PFSK-1 (cell line): Measurements from ENCODE around the gene TMEM244.

Source experiments
- FOXP2 ChIP-seq: optimal IDR thresholded peaks from 2 replicates; pipeline ENCODE3; 2011; ENCODE audit warnings: borderline replicate concordance, control low read depth, inconsistent platforms; ENCODE audit not compliant: insufficient read depth; ENCODE audit errors: extremely low read length, extremely low read depth
- POLR2AphosphoS5 ChIP-seq: IDR thresholded peaks from 2 replicates; pipeline ENCODE4 v1.6.1; 2012; ENCODE audit warnings: low read depth, mild to moderate bottlenecking, control low read depth, low read length, moderate library complexity
- SIN3A ChIP-seq: IDR thresholded peaks from 2 replicates; pipeline ENCODE4 v1.6.1; 2012; ENCODE audit warnings: mild to moderate bottlenecking, low read length, moderate library complexity, borderline replicate concordance; ENCODE audit not compliant: insufficient read depth
- TAF1 ChIP-seq: IDR thresholded peaks from 2 replicates; pipeline ENCODE4 v1.6.1; 2012; ENCODE audit warnings: low read length, control low read depth, borderline replicate concordance; ENCODE audit not compliant: insufficient read depth
- TF ChIP-seq, protein P1 (sequence below), 2 experiments: IDR thresholded peaks; 2 replicates each; pipeline versions ENCODE4 v1.6.1 to v1.8.0; 2011 to 2012; ENCODE audit warnings: low read depth in 2 of 2, low read length in 2 of 2, control low read depth in 1 of 2, inconsistent platforms in 1 of 2, mild to moderate bottlenecking in 1 of 2, moderate library complexity in 1 of 2; ENCODE audit not compliant: insufficient read depth in 1 of 2

DNA sequence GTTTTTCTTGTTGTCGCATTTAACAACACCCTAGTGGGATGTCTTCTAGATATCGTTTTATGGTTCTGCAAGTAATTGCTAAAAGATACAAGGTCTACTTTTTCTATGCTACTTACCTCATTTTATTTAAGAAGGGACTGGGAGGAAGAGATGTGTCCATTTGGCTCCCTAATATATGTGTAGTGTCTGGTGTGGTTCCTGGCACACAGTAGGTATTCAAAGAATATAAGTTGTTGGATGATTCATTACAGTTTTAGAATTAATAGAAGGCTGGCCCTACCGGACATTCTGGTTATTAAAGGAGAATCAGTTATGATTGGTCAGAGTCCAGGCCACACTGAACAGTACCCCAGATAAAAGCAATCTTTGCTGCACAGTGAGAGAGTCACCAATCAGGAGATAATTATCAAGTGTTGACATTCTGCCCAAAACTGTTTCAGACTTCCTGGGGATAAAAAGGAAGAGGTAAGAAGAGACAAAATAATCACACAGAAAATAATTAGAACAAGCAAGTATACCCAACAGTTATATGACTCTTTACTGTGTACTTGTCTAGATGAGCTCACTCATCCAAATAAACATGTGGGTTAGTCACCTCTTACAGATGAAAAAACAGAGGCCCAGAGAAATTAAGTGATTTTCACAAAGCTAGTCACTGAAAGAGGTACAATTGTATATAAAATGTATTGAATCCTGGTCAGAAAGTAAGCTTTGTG is 7.0 kb downstream of the TMEM244 start:
- TF ChIP-seq POLR2AphosphoS5 (no peak), TAF1 (peak; percentile 26; the same call in 1 of the 2 replicates), SIN3A (0 out of 2 replicates have a peak, but pooled peaks have one; percentile 22), FOXP2 (no peak)
- TF ChIP-seq, protein P1, sequence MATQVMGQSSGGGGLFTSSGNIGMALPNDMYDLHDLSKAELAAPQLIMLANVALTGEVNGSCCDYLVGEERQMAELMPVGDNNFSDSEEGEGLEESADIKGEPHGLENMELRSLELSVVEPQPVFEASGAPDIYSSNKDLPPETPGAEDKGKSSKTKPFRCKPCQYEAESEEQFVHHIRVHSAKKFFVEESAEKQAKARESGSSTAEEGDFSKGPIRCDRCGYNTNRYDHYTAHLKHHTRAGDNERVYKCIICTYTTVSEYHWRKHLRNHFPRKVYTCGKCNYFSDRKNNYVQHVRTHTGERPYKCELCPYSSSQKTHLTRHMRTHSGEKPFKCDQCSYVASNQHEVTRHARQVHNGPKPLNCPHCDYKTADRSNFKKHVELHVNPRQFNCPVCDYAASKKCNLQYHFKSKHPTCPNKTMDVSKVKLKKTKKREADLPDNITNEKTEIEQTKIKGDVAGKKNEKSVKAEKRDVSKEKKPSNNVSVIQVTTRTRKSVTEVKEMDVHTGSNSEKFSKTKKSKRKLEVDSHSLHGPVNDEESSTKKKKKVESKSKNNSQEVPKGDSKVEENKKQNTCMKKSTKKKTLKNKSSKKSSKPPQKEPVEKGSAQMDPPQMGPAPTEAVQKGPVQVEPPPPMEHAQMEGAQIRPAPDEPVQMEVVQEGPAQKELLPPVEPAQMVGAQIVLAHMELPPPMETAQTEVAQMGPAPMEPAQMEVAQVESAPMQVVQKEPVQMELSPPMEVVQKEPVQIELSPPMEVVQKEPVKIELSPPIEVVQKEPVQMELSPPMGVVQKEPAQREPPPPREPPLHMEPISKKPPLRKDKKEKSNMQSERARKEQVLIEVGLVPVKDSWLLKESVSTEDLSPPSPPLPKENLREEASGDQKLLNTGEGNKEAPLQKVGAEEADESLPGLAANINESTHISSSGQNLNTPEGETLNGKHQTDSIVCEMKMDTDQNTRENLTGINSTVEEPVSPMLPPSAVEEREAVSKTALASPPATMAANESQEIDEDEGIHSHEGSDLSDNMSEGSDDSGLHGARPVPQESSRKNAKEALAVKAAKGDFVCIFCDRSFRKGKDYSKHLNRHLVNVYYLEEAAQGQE (IDR thresholded peaks at IDR 0.05; ENCODE audit: insufficient read depth in 1 of 2, low read depth in 2 of 2, low read length in 2 of 2) = peak in 1 of 2 experiments; percentile 65; a peak in 1 of 4 replicates
